Upper lobe of left lung (tissue), 4 donors: ENCODE data around the gene KDM4B.

Experiments used
- CTCF ChIP-seq, 6 experiments: fragments of 450-650 bp in 4 of 6; fragments of 200-600 bp in 2 of 6; sonication (generic) in 2 of 6; IDR thresholded peaks; one replicate each; pipeline ENCODE4 v1.5.1; 2016 to 2019; ENCODE audit warnings: antibody characterized with exemption in 6 of 6
- POLR2A ChIP-seq, 4 donors: fragments of 450-650 bp; IDR thresholded peaks; one replicate each; pipeline ENCODE4 v1.5.1; 2016 to 2017; ENCODE audit warnings: antibody characterized with exemption in 4 of 4, mild to moderate bottlenecking in 2 of 4
- POLR2AphosphoS5 ChIP-seq, 2 donors: sonication (generic); formaldehyde crosslinking; IDR thresholded peaks; one replicate each; pipeline ENCODE4 v1.5.1; 2017; ENCODE audit warnings: antibody characterized with exemption in 2 of 2

DNA sequence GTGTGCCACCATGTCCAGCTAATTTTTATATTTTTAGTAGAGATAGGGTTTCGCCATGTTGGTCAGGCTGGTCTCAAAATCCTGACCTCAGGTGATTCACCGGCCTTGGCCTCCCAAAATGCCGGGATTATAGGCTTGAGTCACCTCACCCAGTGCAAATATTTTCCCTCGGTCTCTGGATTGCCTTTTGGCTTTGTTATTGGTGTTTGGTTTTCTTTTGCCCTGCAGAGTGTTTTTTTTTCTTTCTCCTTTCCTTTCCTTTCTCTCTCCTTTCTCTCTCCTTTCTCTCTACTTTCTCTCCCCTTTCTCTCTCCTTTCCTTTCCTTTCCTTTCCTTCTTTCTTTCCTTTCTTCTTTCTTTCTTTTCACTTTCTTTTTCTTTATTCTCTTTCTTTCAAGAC is 33.2 kb downstream of the KDM4B start:
- TF ChIP-seq POLR2A (IDR thresholded peaks at IDR 0.05) = no peak
- TF ChIP-seq CTCF (IDR thresholded peaks at IDR 0.05) = no peak
- TF ChIP-seq POLR2AphosphoS5 (IDR thresholded peaks at IDR 0.05) = no peak
